ENCODE measurements around the gene ROR2. TPM values are rescaled to one million over a fixed set of nuclear protein-coding genes. Genes with fewer than 3 reads are reported as not detected.

Gene ROR2
- polyA plus RNA-seq, 3 donors: not detected

- no CpG with 5 or more reads among the region's 1 CpG for WGBS (ENCODE audit: insufficient coverage)
- Histone ChIP-seq H3K36me3 (replicated peaks in 1 of 2; ENCODE audit: control insufficient read depth in 1 of 2, insufficient read depth in 2 of 2, low read length in 2 of 2) (no peaks in the 10 kb centered on the region), H3K79me2 (ENCODE audit: insufficient read depth, low read length) (no peaks in the 10 kb centered on the region), H3K9me3 (replicated peaks in 1 of 2; ENCODE audit: control insufficient read depth in 1 of 2, insufficient read depth in 1 of 2, low read length in 2 of 2) (no peaks in the 10 kb centered on the region), H3K27me3 (ENCODE audit: control insufficient read depth in 2 of 2, insufficient read depth in 2 of 2, low read length in 2 of 2) (peaks cover 0 to 3% of the 10 kb centered on the region in 2 donors), H3K4me1 (ENCODE audit: control insufficient read depth in 1 of 2, insufficient read depth in 2 of 2, low read length in 2 of 2) (no peaks in the 10 kb centered on the region), H3K27ac (ENCODE audit: low read depth in 1 of 2, low read length in 2 of 2) (no peak overlapping the region), H3K4me2 (replicated peaks; ENCODE audit: extremely low read depth, low read length, poor library complexity, severe bottlenecking) (no peak overlapping the region), H3K9ac (ENCODE audit: insufficient read depth, low read length, poor library complexity, severe bottlenecking) (no peak overlapping the region), H2AFZ (ENCODE audit: insufficient read depth, low read depth, low read length, poor library complexity, severe bottlenecking) (no peak overlapping the region), H3K4me3 (replicated peaks in 1 of 3; ENCODE audit: low read depth in 2 of 3, low read length in 3 of 3) (no peak overlapping the region), H4K20me1 (ENCODE audit: insufficient read depth, low read length) (no peaks in the 10 kb centered on the region)
- no peak overlapping the region for H3K4me3 Mint-ChIP-seq
- intact Hi-C loops (cut with micrococcal nuclease): no loop called here
- no peak for TF ChIP-seq CTCF (IDR thresholded peaks at IDR 0.05)
- H3K27ac Mint-ChIP-seq: no peak overlapping the region
- DNase-seq: no peak
- H3K9me3 Mint-ChIP-seq: no peaks in the 10 kb centered on the region
- peaks cover 4 to 17% (median 13%) of the 10 kb centered on the region in 3 donors for H3K27me3 Mint-ChIP-seq (ENCODE audit: low read depth in 3 of 3)
- H3K36me3 Mint-ChIP-seq: no peaks in the 10 kb centered on the region
- H3K4me1 Mint-ChIP-seq: no peaks in the 10 kb centered on the region
These were observed 70.8 kb downstream of the ROR2 start for GRCh38 chr9:91879231-91879630.

- Mint-ChIP-seq H3K36me3 (no peaks in the 10 kb centered on the region), H3K9me3 (peaks cover 0 to 4% (median 0%) of the 10 kb centered on the region in 7 donors), H3K4me3 (no peak overlapping the region), H3K27ac (no peak overlapping the region), H3K4me1 (no peaks in the 10 kb centered on the region), H3K27me3 (ENCODE audit: low read depth in 3 of 3) (peaks cover 3 to 10% (median 10%) of the 10 kb centered on the region in 3 donors)
- Histone ChIP-seq H3K4me2 (replicated peaks; ENCODE audit: extremely low read depth, low read length, poor library complexity, severe bottlenecking) (no peak overlapping the region), H2AFZ (ENCODE audit: insufficient read depth, low read depth, low read length, poor library complexity, severe bottlenecking) (no peak overlapping the region), H3K9me3 (replicated peaks in 1 of 2; ENCODE audit: control insufficient read depth in 1 of 2, insufficient read depth in 1 of 2, low read length in 2 of 2) (no peaks in the 10 kb centered on the region), H3K79me2 (ENCODE audit: insufficient read depth, low read length) (no peaks in the 10 kb centered on the region), H3K4me1 (ENCODE audit: control insufficient read depth in 1 of 2, insufficient read depth in 2 of 2, low read length in 2 of 2) (no peaks in the 10 kb centered on the region), H3K27me3 (ENCODE audit: control insufficient read depth in 2 of 2, insufficient read depth in 2 of 2, low read length in 2 of 2) (peaks cover 0 to 3% of the 10 kb centered on the region in 2 donors), H3K27ac (ENCODE audit: low read depth in 1 of 2, low read length in 2 of 2) (no peak overlapping the region), H4K20me1 (ENCODE audit: insufficient read depth, low read length) (no peaks in the 10 kb centered on the region), H3K4me3 (replicated peaks in 1 of 3; ENCODE audit: low read depth in 2 of 3, low read length in 3 of 3) (no peak overlapping the region), H3K9ac (ENCODE audit: insufficient read depth, low read length, poor library complexity, severe bottlenecking) (no peak overlapping the region), H3K36me3 (replicated peaks in 1 of 2; ENCODE audit: control insufficient read depth in 1 of 2, insufficient read depth in 2 of 2, low read length in 2 of 2) (no peaks in the 10 kb centered on the region)
- 78% methylated on average over 2 of the region's 6 CpGs for WGBS (ENCODE audit: insufficient coverage)
- TF ChIP-seq CTCF (IDR thresholded peaks at IDR 0.05): no peak
- intact Hi-C loops (cut with micrococcal nuclease): no loop called here
- no peak for DNase-seq
These were observed 76.4 kb downstream of the ROR2 start for GRCh38 chr9:91873637-91874051.
